ENCODE data around the gene PITHD1. TPM values are rescaled to one million over a fixed set of nuclear protein-coding genes. Genes with fewer than 3 reads are reported as not detected.

PITHD1 gene
- total RNA-seq, 2 donors from 2014 or later = 42.9 to 57.0 TPM

GRCh38 chr1:23742670-23743286 lies 35.4 kb upstream of the PITHD1 start:
- peak; percentile 37 for ATAC-seq (ENCODE audit: insufficient number of reproducible peaks, low FRiP score, low read depth)
- H3K27ac ChIP-seq = peak overlapping the region; percentile 77 to 83
- DNase-seq (ENCODE audit: low spot score) = no peak
- H3K36me3 ChIP-seq = no peaks in the 10 kb centered on the region
- H3K9me3 ChIP-seq = no peaks in the 10 kb centered on the region
- H3K4me3 ChIP-seq = peak overlapping the region; percentile 96
- no peak for TF ChIP-seq CTCF (IDR thresholded peaks at IDR 0.05)
- no peaks in the 10 kb centered on the region for H3K27me3 ChIP-seq (replicated peaks; ENCODE audit: insufficient read depth)
- H3K4me1 ChIP-seq (ENCODE audit: control insufficient read depth in 1 of 2, low read depth in 2 of 2) = peaks cover 11 to 24% of the 10 kb centered on the region in 2 donors

DNA sequence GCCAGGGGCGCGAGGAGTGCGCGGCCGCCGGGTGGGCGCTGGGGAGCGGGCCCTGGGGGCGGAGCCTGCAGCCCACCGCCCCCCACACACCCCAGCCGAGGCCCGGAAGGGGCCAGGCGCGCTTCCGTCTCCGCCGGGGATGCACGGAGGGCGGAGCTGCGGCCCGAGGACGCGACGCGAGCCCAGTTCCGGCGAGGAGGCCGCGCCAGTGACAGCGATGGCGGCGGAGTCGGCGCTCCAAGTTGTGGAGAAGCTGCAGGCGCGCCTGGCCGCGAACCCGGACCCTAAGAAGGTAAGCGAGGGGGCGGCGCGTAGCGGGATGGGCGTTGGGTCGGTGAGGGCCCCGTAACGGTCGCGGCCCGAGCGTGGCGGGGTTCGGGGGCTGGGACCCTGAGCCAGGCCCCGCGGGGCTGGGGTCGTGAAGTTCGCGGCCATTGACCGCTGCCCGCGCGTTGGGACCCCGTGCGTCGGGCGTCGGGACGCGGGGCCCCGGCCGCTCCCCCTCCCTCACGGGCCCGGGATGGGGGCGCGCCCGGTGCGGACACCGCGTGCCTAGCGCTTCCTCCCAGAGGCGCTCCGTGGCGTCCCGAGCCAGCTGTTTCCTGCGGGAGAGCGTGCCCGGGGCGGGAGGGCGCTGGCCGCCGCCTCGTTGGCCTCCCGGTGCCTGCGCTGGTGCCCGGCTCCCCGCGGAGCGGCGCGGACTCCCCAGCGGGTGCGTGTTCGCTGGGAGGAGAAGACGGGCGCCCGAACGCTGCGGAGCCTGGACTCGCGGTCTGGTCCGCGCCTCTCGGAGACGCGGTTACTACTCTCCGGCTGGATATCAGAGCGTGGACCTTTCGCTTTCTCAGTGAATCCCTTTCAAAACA lies 34.7 kb upstream of the PITHD1 start, which contains the start of gene ELOA:
ELOA (plus strand) TSS at position 185 of the 866 bp plus-strand sequence; CDS start at position 218, 33 bp downstream.
- no peak for DNase-seq (ENCODE audit: low spot score)
- H3K27ac ChIP-seq = peak within 1 kb of the TSS; percentile 77 to 83
- H3K27me3 ChIP-seq (replicated peaks; ENCODE audit: insufficient read depth) = no peaks in the 10 kb centered on the region
- no peak for TF ChIP-seq CTCF (IDR thresholded peaks at IDR 0.05)
- no peaks in the 10 kb centered on the region for H3K9me3 ChIP-seq
- peak within 1 kb of the TSS; percentile 96 for H3K4me3 ChIP-seq
- ATAC-seq (ENCODE audit: insufficient number of reproducible peaks, low FRiP score, low read depth) = peak; percentile 25
- peaks cover 11 to 24% of the 10 kb centered on the region in 2 donors for H3K4me1 ChIP-seq (ENCODE audit: control insufficient read depth in 1 of 2, low read depth in 2 of 2)
- no peaks in the 10 kb centered on the region for H3K36me3 ChIP-seq

- H3K4me1 ChIP-seq (ENCODE audit: control insufficient read depth in 1 of 2, low read depth in 2 of 2) = peaks cover 11 to 24% of the 10 kb centered on the region in 2 donors
- no peaks in the 10 kb centered on the region for H3K27me3 ChIP-seq (replicated peaks; ENCODE audit: insufficient read depth)
- H3K36me3 ChIP-seq = peaks cover 3% of the 10 kb centered on the region
- H3K27ac ChIP-seq = no peak overlapping the region
- TF ChIP-seq CTCF (IDR thresholded peaks at IDR 0.05) = no peak
- ATAC-seq (ENCODE audit: insufficient number of reproducible peaks, low FRiP score, low read depth) = no peak
- DNase-seq (ENCODE audit: low spot score) = no peak
- no peak overlapping the region for H3K4me3 ChIP-seq
- H3K9me3 ChIP-seq = no peaks in the 10 kb centered on the region
Measured at GRCh38 chr1:23745515-23745914, 32.7 kb upstream of the PITHD1 start.

DNA sequence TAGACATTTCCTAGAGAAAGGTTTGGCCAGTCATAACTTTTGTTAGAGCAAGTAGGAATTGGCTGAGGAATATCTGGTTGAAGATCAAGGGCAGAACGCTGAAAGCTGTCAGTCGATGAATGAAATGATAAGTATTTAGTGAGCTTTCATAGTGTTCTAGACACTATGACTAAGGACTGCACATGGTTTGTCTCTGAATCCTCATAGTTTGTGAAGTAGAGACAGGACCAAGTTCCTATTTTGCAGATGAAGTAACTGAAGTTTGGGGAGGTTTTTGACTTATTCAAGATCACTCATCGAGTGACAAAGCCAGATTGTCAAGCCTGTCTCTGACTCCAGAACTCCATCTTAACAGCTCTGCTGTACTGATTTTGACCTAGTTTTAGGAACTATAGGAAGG lies 30.2 kb upstream of the PITHD1 start:
- Histone ChIP-seq H3K36me3 (peaks cover 28% of the 10 kb centered on the region), H3K4me3 (no peak overlapping the region), H3K27ac (no peak overlapping the region), H3K27me3 (replicated peaks; ENCODE audit: insufficient read depth) (no peaks in the 10 kb centered on the region), H3K9me3 (no peaks in the 10 kb centered on the region), H3K4me1 (ENCODE audit: control insufficient read depth in 1 of 2, low read depth in 2 of 2) (peaks cover 11 to 18% of the 10 kb centered on the region in 2 donors)
- ATAC-seq (ENCODE audit: insufficient number of reproducible peaks, low FRiP score, low read depth) (no peak), DNase-seq (ENCODE audit: low spot score) (no peak)
- no peak for TF ChIP-seq CTCF (IDR thresholded peaks at IDR 0.05)

GRCh38 chr1:23751050-23751814 lies 27.0 kb upstream of the PITHD1 start:
- no peaks in the 10 kb centered on the region for H3K27me3 ChIP-seq (replicated peaks; ENCODE audit: insufficient read depth)
- H3K36me3 ChIP-seq = peaks cover 60% of the 10 kb centered on the region
- H3K27ac ChIP-seq = no peak overlapping the region
- no peaks in the 10 kb centered on the region for H3K4me1 ChIP-seq (ENCODE audit: control insufficient read depth in 1 of 2, low read depth in 2 of 2)
- H3K9me3 ChIP-seq = no peaks in the 10 kb centered on the region
- peak; percentile 18 for TF ChIP-seq CTCF (IDR thresholded peaks at IDR 0.05)
- H3K4me3 ChIP-seq = no peak overlapping the region
- no peak for ATAC-seq (ENCODE audit: insufficient number of reproducible peaks, low FRiP score, low read depth)
- DNase-seq (ENCODE audit: low spot score) = no peak

Data from thoracic aorta (tissue), 2 donors.